IMR-90 (cell line): ENCODE results near the gene MARCO. TPM values are rescaled to one million over a fixed set of nuclear protein-coding genes. Genes with fewer than 3 reads are reported as not detected.

Experiments
- ATAC-seq: fragments of 200-7000 bp; cut with Tn5 transposase; 2 replicates; pipeline ENCODE4 v1.9.1; 2020; ENCODE audit warnings: low read depth, mild to moderate bottlenecking, moderate library complexity
- BruUV-seq: library from RNA; stranded (reverse); fragments of 400-500 nt; replicated peaks from 2 replicates; lab custom pipeline; 2021; lab: Mats Ljungman, UMichigan
- CTCF ChIA-PET: fragments of 300-600 bp; formaldehyde crosslinking; extraction: SDS; loops from one replicate; lab custom pipeline; 2021; ENCODE audit warnings: antibody characterized with exemption; lab: Yijun Ruan, JAX
- POLR2A ChIA-PET: fragments of 300-600 bp; sonication (Branson Sonifier 250); formaldehyde crosslinking; loops from one replicate; lab custom pipeline; 2022; ENCODE audit warnings: antibody characterized with exemption; ENCODE audit not compliant: unreplicated experiment; lab: Charles Lee
- DNase-seq: peaks from one replicate; pipeline ENCODE4 v3.0.0; 2013
- H2AFZ ChIP-seq: replicated peaks from 2 replicates; pipeline ENCODE3; 2013; ENCODE audit warnings: low read length, mild to moderate bottlenecking; ENCODE audit not compliant: poor library complexity
- H2AK5ac ChIP-seq: 2 replicates; pipeline ENCODE4 v1.6.1; 2013; ENCODE audit warnings: low read depth, low read length, inconsistent platforms
- H2AK9ac ChIP-seq: replicated peaks from 2 replicates; pipeline ENCODE3; 2013; ENCODE audit warnings: mild to moderate bottlenecking, low read depth, low read length, moderate library complexity; ENCODE audit not compliant: poor library complexity
- H2BK120ac ChIP-seq: 2 replicates; pipeline ENCODE4 v1.6.1; 2013; ENCODE audit warnings: low read depth, low read length, inconsistent platforms
- H2BK15ac ChIP-seq: 3 replicates; pipeline ENCODE4 v1.6.1; 2013; ENCODE audit warnings: low read depth, low read length, inconsistent platforms
- H2BK20ac ChIP-seq: 2 replicates; pipeline ENCODE4 v1.6.1; 2013; ENCODE audit warnings: low read depth, mild to moderate bottlenecking, inconsistent platforms, low read length, moderate library complexity
- H2BK5ac ChIP-seq: 2 replicates; pipeline ENCODE4 v1.6.1; 2013; ENCODE audit warnings: mild to moderate bottlenecking, low read depth, low read length, inconsistent platforms; ENCODE audit not compliant: poor library complexity, severe bottlenecking
- H3K14ac ChIP-seq: replicated peaks from 2 replicates; pipeline ENCODE4 v1.6.1; 2013; ENCODE audit warnings: low read depth, low read length, inconsistent platforms
- H3K18ac ChIP-seq: 2 replicates; pipeline ENCODE4 v1.6.1; 2013; ENCODE audit warnings: low read depth, low read length, control low read depth
- H3K23ac ChIP-seq: 2 replicates; pipeline ENCODE4 v1.6.1; 2013; ENCODE audit warnings: low read depth, low read length, inconsistent platforms
- H3K27ac ChIP-seq: 2 replicates; pipeline ENCODE4 v1.5.1; 2013; ENCODE audit warnings: mild to moderate bottlenecking, control low read depth, low read length; ENCODE audit not compliant: insufficient read depth
- H3K27me3 ChIP-seq: 2 replicates; pipeline ENCODE4 v1.6.1; 2013; ENCODE audit warnings: low read length; ENCODE audit not compliant: control insufficient read depth, insufficient read depth
- H3K36me3 ChIP-seq: 2 replicates; pipeline ENCODE4 v1.6.1; 2013; ENCODE audit warnings: low read length, mixed read lengths; ENCODE audit not compliant: control insufficient read depth, insufficient read depth
- H3K4ac ChIP-seq: 2 replicates; pipeline ENCODE4 v1.6.1; 2013; ENCODE audit warnings: low read depth, low read length, inconsistent platforms
- H3K4me1 ChIP-seq: 2 replicates; pipeline ENCODE4 v1.6.1; 2013; ENCODE audit warnings: low read length, mixed read lengths; ENCODE audit not compliant: control insufficient read depth, insufficient read depth
- H3K4me2 ChIP-seq: 2 replicates; pipeline ENCODE4 v1.6.1; 2013; ENCODE audit warnings: low read depth, mild to moderate bottlenecking, control low read depth, low read length, moderate library complexity
- H3K4me3 ChIP-seq: 2 replicates; pipeline ENCODE4 v1.5.1; 2013; ENCODE audit warnings: low read depth, mild to moderate bottlenecking, control low read depth, low read length, moderate library complexity; ENCODE audit not compliant: insufficient read depth
- H3K56ac ChIP-seq: 2 replicates; pipeline ENCODE4 v1.6.1; 2013; ENCODE audit warnings: low read length, inconsistent platforms; ENCODE audit not compliant: insufficient read depth; ENCODE audit errors: extremely low read depth
- H3K79me1 ChIP-seq, 2 experiments: 2 replicates each; pipeline ENCODE4 v1.6.1; 2013; ENCODE audit warnings: low read length in 2 of 2, inconsistent platforms in 1 of 2, low read depth in 1 of 2
- H3K9ac ChIP-seq: 2 replicates; pipeline ENCODE4 v1.6.1; 2013; ENCODE audit warnings: low read depth, low read length, control low read depth
- H3K9me1 ChIP-seq: 2 replicates; pipeline ENCODE4 v1.6.1; 2013; ENCODE audit warnings: low read length, inconsistent platforms; ENCODE audit not compliant: insufficient read depth
- H3K9me3 ChIP-seq: 2 replicates; pipeline ENCODE4 v1.6.1; 2013; ENCODE audit warnings: low read length; ENCODE audit not compliant: control insufficient read depth, insufficient read depth
- H4K20me1 ChIP-seq: 2 replicates; pipeline ENCODE4 v1.6.1; 2013; ENCODE audit warnings: low read length, inconsistent platforms; ENCODE audit not compliant: insufficient read depth
- H4K5ac ChIP-seq: 2 replicates; pipeline ENCODE4 v1.6.1; 2013; ENCODE audit warnings: mild to moderate bottlenecking, low read depth, low read length, control low read depth
- H4K8ac ChIP-seq, 2 experiments: 2 replicates each; pipeline ENCODE4 v1.6.1; 2013; ENCODE audit warnings: low read depth in 2 of 2, low read length in 2 of 2, control low read depth in 1 of 2, inconsistent platforms in 1 of 2
- H4K91ac ChIP-seq: 2 replicates; pipeline ENCODE4 v1.6.1; 2013; ENCODE audit warnings: low read depth, low read length, inconsistent platforms; ENCODE audit not compliant: insufficient read depth
- CEBPB ChIP-seq: IDR thresholded peaks from 2 replicates; pipeline ENCODE4 v1.6.1; 2012; ENCODE audit warnings: low read depth, low read length, improper control_type of control experiment
- FOS ChIP-seq: fragments of 150-350 bp; IDR thresholded peaks from 2 replicates; pipeline ENCODE4 v1.6.1; 2016; ENCODE audit warnings: low read depth, low read length
- MAFK ChIP-seq: IDR thresholded peaks from 2 replicates; pipeline ENCODE4 v1.6.1; 2012; ENCODE audit warnings: low read depth, low read length, improper control_type of control experiment
- MXI1 ChIP-seq: IDR thresholded peaks from 2 replicates; pipeline ENCODE4 v1.6.1; 2012; ENCODE audit warnings: low read depth, mild to moderate bottlenecking, low read length, moderate library complexity, borderline replicate concordance
- NFE2L2 ChIP-seq: fragments of 150-350 bp; IDR thresholded peaks from 2 replicates; pipeline ENCODE4 v1.6.1; 2016; ENCODE audit warnings: low read depth, mild to moderate bottlenecking, low read length
- POLR2A ChIP-seq: IDR thresholded peaks from 2 replicates; pipeline ENCODE4 v1.6.1; 2012; ENCODE audit warnings: mild to moderate bottlenecking, low read depth, low read length
- RCOR1 ChIP-seq: IDR thresholded peaks from 2 replicates; pipeline ENCODE4 v1.6.1; 2012; ENCODE audit warnings: mild to moderate bottlenecking, low read length, improper control_type of control experiment; ENCODE audit not compliant: insufficient replicate concordance
- RFX5 ChIP-seq: IDR thresholded peaks from 2 replicates; pipeline ENCODE4 v1.8.0; 2012; ENCODE audit warnings: low read depth, mild to moderate bottlenecking, low read length, moderate library complexity
- SMC3 ChIP-seq: fragments of 150-350 bp; IDR thresholded peaks from 2 replicates; pipeline ENCODE4 v1.6.1; 2016; ENCODE audit warnings: low read depth, mild to moderate bottlenecking, antibody characterized with exemption, low read length, moderate library complexity
- WGBS, 2 experiments: methylation state at CpG; one replicate each; pipeline versions ENCODE4 v1.1.5 to v1.1.7; 2013; ENCODE audit warnings: missing lambda C conversion rate in 2 of 2; ENCODE audit not compliant: insufficient read length in 1 of 2; ENCODE audit errors: extremely low coverage in 2 of 2; 5-methylcytosine and 5-hydroxymethylcytosine counted together
- dilution Hi-C: fragments of 300-500 bp; cut with HindIII; formaldehyde crosslinking; loops from one replicate; pipeline ENCODE4 v1.14.3; 2018; ENCODE audit warnings: low sequenced_read_pairs; ENCODE audit not compliant: unreplicated experiment
- in situ Hi-C: fragments of 300-500 bp; cut with MboI; formaldehyde crosslinking; loops from 3 replicates; pipeline ENCODE4 v1.14.3; 2019; ENCODE audit warnings: low sequenced_read_pairs, inconsistent platforms, mixed read lengths
- intact Hi-C: fragments of 100-400 bp; cut with micrococcal nuclease; formaldehyde crosslinking; loops from 2 replicates; pipeline ENCODE4 v1.10.0; 2022
- polyA plus RNA-seq, 3 experiments: library from polyadenylated mRNA; depleted of rRNA; stranded (reverse); fragments of >200 nt; gene quantifications; 2 replicates each; pipeline ENCODE4 v1.2.3, GENCODE V29; 2012; ENCODE audit warnings: low replicate concordance in 1 of 3
- total RNA-seq: library from RNA; depleted of rRNA; stranded (reverse); fragments of >200 nt; gene quantifications from 2 replicates; pipeline ENCODE4 v1.2.3, GENCODE V29; 2012
- TF ChIP-seq, protein P1 (sequence below): fragments of 150-350 bp; IDR thresholded peaks from 2 replicates; pipeline ENCODE4 v1.6.1; 2016; ENCODE audit warnings: low read depth, mild to moderate bottlenecking, low read length, moderate library complexity, borderline replicate concordance
- TF ChIP-seq, protein P2 (sequence below): fragments of 150-350 bp; IDR thresholded peaks from 2 replicates; pipeline ENCODE4 v1.6.1; 2017; ENCODE audit warnings: mild to moderate bottlenecking, antibody characterized with exemption, low read length, low read depth

Gene MARCO
- total and polyA plus RNA-seq, 2 of the 4 experiments (the other 2 are of a cell fraction), result not detected

DNA sequence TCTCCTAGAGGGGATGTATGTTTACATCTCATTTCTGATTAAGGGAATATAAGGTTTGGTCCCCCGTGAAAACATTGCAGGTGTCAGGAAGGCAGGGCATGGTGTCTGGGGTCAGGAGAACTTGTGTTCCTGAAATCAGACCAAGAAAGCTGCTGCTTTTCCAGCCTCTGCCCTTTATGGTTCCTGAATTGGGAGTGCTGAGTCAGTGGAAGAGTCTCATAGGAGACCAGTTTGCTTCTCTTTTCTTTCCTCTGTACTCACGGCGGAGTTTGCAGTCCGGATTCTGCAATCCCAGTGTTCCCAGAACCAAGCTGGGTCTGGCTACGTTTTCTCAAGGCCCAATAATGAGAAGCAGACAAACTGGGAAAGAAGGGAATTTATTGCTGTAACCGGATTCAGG lies 5.1 kb upstream of the MARCO start:
- H3K23ac ChIP-seq, result no peak overlapping the region
- no peak overlapping the region for H3K27ac ChIP-seq
- H3K18ac ChIP-seq, result no peak overlapping the region
- no peak overlapping the region for H3K14ac ChIP-seq
- dilution Hi-C loops, result no loop called here
- H3K9me1 ChIP-seq, result no peaks in the 10 kb centered on the region
- H2AFZ ChIP-seq, result no peak overlapping the region
- no peak overlapping the region for H3K56ac ChIP-seq
- intact Hi-C loops, result no loop called here
- no peak overlapping the region for H3K9ac ChIP-seq
- H3K4ac ChIP-seq, result no peak overlapping the region
- H2AK9ac ChIP-seq, result no peak overlapping the region
- H3K4me3 ChIP-seq, result no peak overlapping the region
- H3K79me1 ChIP-seq, result no peaks in the 10 kb centered on the region
- ATAC-seq (no peak), DNase-seq (no peak)
- no peak overlapping the region for H2BK20ac ChIP-seq
- H4K91ac ChIP-seq, result no peak overlapping the region
- POLR2A ChIA-PET, result no interaction called here
- no peaks in the 10 kb centered on the region for H3K36me3 ChIP-seq
- H2BK120ac ChIP-seq, result no peak overlapping the region
- WGBS, 2 experiments, result no CpG with 5 or more reads among the region's 6 CpGs
- no TSS peak for BruUV-seq
- no peaks in the 10 kb centered on the region for H3K9me3 ChIP-seq
- H3K4me2 ChIP-seq, result no peak overlapping the region
- no peak overlapping the region for H4K5ac ChIP-seq
- no peak overlapping the region for H2BK15ac ChIP-seq
- H3K4me1 ChIP-seq, result no peaks in the 10 kb centered on the region
- no peaks in the 10 kb centered on the region for H4K20me1 ChIP-seq
- H3K27me3 ChIP-seq, result no peaks in the 10 kb centered on the region
- in situ Hi-C loops, result no loop called here
- TF ChIP-seq SMC3 (no peak), MAFK (no peak), RFX5 (no peak), FOS (no peak), NFE2L2 (no peak), CEBPB (no peak), MXI1 (no peak), POLR2A (no peak), RCOR1 (no peak)
- TF ChIP-seq, protein P1, sequence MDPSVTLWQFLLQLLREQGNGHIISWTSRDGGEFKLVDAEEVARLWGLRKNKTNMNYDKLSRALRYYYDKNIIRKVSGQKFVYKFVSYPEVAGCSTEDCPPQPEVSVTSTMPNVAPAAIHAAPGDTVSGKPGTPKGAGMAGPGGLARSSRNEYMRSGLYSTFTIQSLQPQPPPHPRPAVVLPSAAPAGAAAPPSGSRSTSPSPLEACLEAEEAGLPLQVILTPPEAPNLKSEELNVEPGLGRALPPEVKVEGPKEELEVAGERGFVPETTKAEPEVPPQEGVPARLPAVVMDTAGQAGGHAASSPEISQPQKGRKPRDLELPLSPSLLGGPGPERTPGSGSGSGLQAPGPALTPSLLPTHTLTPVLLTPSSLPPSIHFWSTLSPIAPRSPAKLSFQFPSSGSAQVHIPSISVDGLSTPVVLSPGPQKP, result no peak
- TF ChIP-seq, protein P2, sequence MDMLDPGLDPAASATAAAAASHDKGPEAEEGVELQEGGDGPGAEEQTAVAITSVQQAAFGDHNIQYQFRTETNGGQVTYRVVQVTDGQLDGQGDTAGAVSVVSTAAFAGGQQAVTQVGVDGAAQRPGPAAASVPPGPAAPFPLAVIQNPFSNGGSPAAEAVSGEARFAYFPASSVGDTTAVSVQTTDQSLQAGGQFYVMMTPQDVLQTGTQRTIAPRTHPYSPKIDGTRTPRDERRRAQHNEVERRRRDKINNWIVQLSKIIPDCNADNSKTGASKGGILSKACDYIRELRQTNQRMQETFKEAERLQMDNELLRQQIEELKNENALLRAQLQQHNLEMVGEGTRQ, result no peak
- CTCF ChIA-PET, result no interaction called here
- H2AK5ac ChIP-seq, result no peak overlapping the region
- H2BK5ac ChIP-seq, result no peak overlapping the region
- H4K8ac ChIP-seq, result no peak overlapping the region
